ENCODE measurements around the gene CSNK1G1.

Gene CSNK1G1

GRCh38 chr15:64146520-64146884 lies 209.5 kb downstream of the CSNK1G1 start:
- no peak overlapping the region for H3K4me3 ChIP-seq (ENCODE audit: control insufficient read depth, low read depth, low read length)
- no peak for DNase-seq (ENCODE audit: low read depth)
- no peak for TF ChIP-seq CTCF (conservative IDR thresholded peaks at IDR 0.05; ENCODE audit: control insufficient read depth, insufficient read depth, low read depth, low read length)

GRCh38 chr15:64146041-64146440 lies 209.9 kb downstream of the CSNK1G1 start:
- DNase-seq (ENCODE audit: low read depth) = no peak
- no peak for TF ChIP-seq CTCF (conservative IDR thresholded peaks at IDR 0.05; ENCODE audit: control insufficient read depth, insufficient read depth, low read depth, low read length)
- H3K4me3 ChIP-seq (ENCODE audit: control insufficient read depth, low read depth, low read length) = no peak overlapping the region

- no peak for DNase-seq (ENCODE audit: low read depth)
- no peak for TF ChIP-seq CTCF (conservative IDR thresholded peaks at IDR 0.05; ENCODE audit: control insufficient read depth, insufficient read depth, low read depth, low read length)
Measured at GRCh38 chr15:64144565-64145281, 211.2 kb downstream of the CSNK1G1 start.

GRCh38 chr15:64144192-64144564 lies 211.8 kb downstream of the CSNK1G1 start:
- TF ChIP-seq CTCF (conservative IDR thresholded peaks at IDR 0.05; ENCODE audit: control insufficient read depth, insufficient read depth, low read depth, low read length) = no peak
- H3K4me3 ChIP-seq (ENCODE audit: control insufficient read depth, low read depth, low read length) = no peak overlapping the region
- DNase-seq (ENCODE audit: low read depth) = no peak

More at GRCh38 chr15:64144565-64145281, 211.2 kb downstream of the CSNK1G1 start:
- H3K4me3 ChIP-seq (ENCODE audit: control insufficient read depth, low read depth, low read length) = no peak overlapping the region

GRCh38 chr15:64143276-64143675 lies 212.7 kb downstream of the CSNK1G1 start:
- no peak for DNase-seq (ENCODE audit: low read depth)
- H3K4me3 ChIP-seq (ENCODE audit: control insufficient read depth, low read depth, low read length) = no peak overlapping the region
- no peak for TF ChIP-seq CTCF (conservative IDR thresholded peaks at IDR 0.05; ENCODE audit: control insufficient read depth, insufficient read depth, low read depth, low read length)

GRCh38 chr15:64141798-64142512 lies 214.0 kb downstream of the CSNK1G1 start:
- no peak overlapping the region for H3K4me3 ChIP-seq (ENCODE audit: control insufficient read depth, low read depth, low read length)
- no peak for TF ChIP-seq CTCF (conservative IDR thresholded peaks at IDR 0.05; ENCODE audit: control insufficient read depth, insufficient read depth, low read depth, low read length)
- DNase-seq (ENCODE audit: low read depth) = no peak
